HepG2 (cell line): ENCODE data around the gene NME2. TPM values are rescaled to one million over a fixed set of nuclear protein-coding genes. Genes with fewer than 3 reads are reported as not detected.

ENCODE experiments used
- CBFB ChIP-seq: sonication (generic); formaldehyde crosslinking; IDR thresholded peaks from 2 replicates; pipeline ENCODE4 v1.4.0; 2020; ENCODE audit warnings: missing genetic modification reagents
- CBX1 ChIP-seq: IDR thresholded peaks from one replicate; pipeline ENCODE4 v1.6.1; 2016; ENCODE audit warnings: antibody characterized with exemption, low read depth
- EHMT2 ChIP-seq: fragments of 200-600 bp; sonication (generic); IDR thresholded peaks from 2 replicates; pipeline ENCODE4 v1.7.0; 2017; ENCODE audit warnings: antibody characterized with exemption, low read depth, low read length, borderline replicate concordance
- FOXK1 ChIP-seq: sonication (generic); formaldehyde crosslinking; IDR thresholded peaks from 2 replicates; pipeline ENCODE4 v1.4.0; 2020; ENCODE audit warnings: low read depth, missing genetic modification reagents, borderline replicate concordance
- FOXO1 ChIP-seq: sonication (generic); formaldehyde crosslinking; IDR thresholded peaks from 2 replicates; pipeline ENCODE4 v1.4.0; 2020; ENCODE audit warnings: missing genetic modification reagents
- GABPB1 ChIP-seq: IDR thresholded peaks from 2 replicates; pipeline ENCODE4 v1.6.1; 2016; ENCODE audit warnings: mild to moderate bottlenecking, missing genetic modification reagents, moderate library complexity, missing compliant biosample characterization
- HMGA1 ChIP-seq: sonication (generic); formaldehyde crosslinking; conservative IDR thresholded peaks from 2 replicates; pipeline ENCODE4 v1.4.0; 2020; ENCODE audit warnings: missing genetic modification reagents
- KDM3A ChIP-seq: IDR thresholded peaks from 2 replicates; pipeline ENCODE4 v1.6.1; 2018; ENCODE audit warnings: low read depth, missing compliant biosample characterization
- NFIB ChIP-seq: sonication (generic); formaldehyde crosslinking; IDR thresholded peaks from 2 replicates; pipeline ENCODE4 v1.9.0; 2021; ENCODE audit warnings: missing genetic modification reagents, mild to moderate bottlenecking, borderline replicate concordance
- RFX5 ChIP-seq: IDR thresholded peaks from 2 replicates; pipeline ENCODE4 v1.6.1; 2011; ENCODE audit warnings: low read depth, low read length, improper control_type of control experiment
- SP1 ChIP-seq, 2 experiments: fragments of 450-650 bp in 1 of 2; sonication (generic) in 1 of 2; formaldehyde crosslinking in 1 of 2; IDR thresholded peaks; 2 replicates each; pipeline versions ENCODE4 v1.4.0 to v1.6.1; 2016 to 2020; ENCODE audit warnings: missing genetic modification reagents in 1 of 2
- SSRP1 ChIP-seq: IDR thresholded peaks from 2 replicates; pipeline ENCODE4 v1.6.1; 2016; ENCODE audit warnings: control low read depth
- ZNF235 ChIP-seq: sonication (generic); formaldehyde crosslinking; IDR thresholded peaks from 2 replicates; pipeline ENCODE4 v1.8.1; 2023; ENCODE audit warnings: mild to moderate bottlenecking, missing genetic modification reagents, borderline replicate concordance
- ZNF253 ChIP-seq: sonication (generic); formaldehyde crosslinking; IDR thresholded peaks from 2 replicates; pipeline ENCODE4 v1.8.0; 2022; ENCODE audit warnings: mild to moderate bottlenecking, missing genetic modification reagents, borderline replicate concordance
- ZNF646 ChIP-seq: sonication (generic); formaldehyde crosslinking; IDR thresholded peaks from 2 replicates; pipeline ENCODE4 v1.9.0; 2021; ENCODE audit warnings: mild to moderate bottlenecking, missing genetic modification reagents
- ZNF7 ChIP-seq: IDR thresholded peaks from 2 replicates; pipeline ENCODE4 v1.6.1; 2016; ENCODE audit warnings: missing biosample characterization, missing genetic modification reagents
- ZNF703 ChIP-seq: sonication (generic); formaldehyde crosslinking; IDR thresholded peaks from 2 replicates; pipeline ENCODE4 v1.5.1; 2020; ENCODE audit warnings: missing genetic modification reagents, mild to moderate bottlenecking, moderate library complexity, borderline replicate concordance
- ZNF772 ChIP-seq: sonication (generic); formaldehyde crosslinking; IDR thresholded peaks from 2 replicates; pipeline ENCODE4 v1.5.0; 2020; ENCODE audit warnings: mild to moderate bottlenecking, missing genetic modification reagents
- ZNF781 ChIP-seq: sonication (generic); formaldehyde crosslinking; IDR thresholded peaks from 2 replicates; pipeline ENCODE4 v1.5.1; 2020; ENCODE audit warnings: borderline replicate concordance, mild to moderate bottlenecking, missing genetic modification reagents; ENCODE audit errors: not compliant biosample characterization
- polyA plus RNA-seq, 8 experiments: library from polyadenylated mRNA; depleted of rRNA in 3 of 8; stranded (reverse) in 7 of 8; unstranded in 1 of 8; fragments of >200 nt; fragmentation: Illumina TruSeq in 4 of 8; extraction: Trizol in 4 of 8; gene quantifications; 2 replicates each; pipeline versions ENCODE4 v1.2.1 to v1.2.3, GENCODE V29; 2011 to 2016; ENCODE audit warnings: low read depth in 4 of 8, missing spikeins in 1 of 8, mixed read lengths in 1 of 8; ENCODE audit not compliant: insufficient read depth in 1 of 8
- total RNA-seq, 5 experiments: library from RNA; depleted of rRNA; stranded (reverse); fragments of >200 nt; fragmentation: Illumina TruSeq; extraction: Trizol; gene quantifications; 2 replicates each; pipeline ENCODE4 v1.2.3, GENCODE V29; 2016; ENCODE audit warnings: low read depth in 1 of 5
- TF ChIP-seq, protein P1 (sequence below): sonication (generic); formaldehyde crosslinking; IDR thresholded peaks from 2 replicates; pipeline ENCODE4 v1.5.0; 2020; ENCODE audit warnings: missing genetic modification reagents

Gene NME2
- total and polyA plus RNA-seq, 2 of the 13 experiments (the other 11 are each of a cell fraction or from before 2014, with no cell fraction given) = 790 to 1,213 TPM

- TF ChIP-seq RFX5 = no peak
- no peak for TF ChIP-seq EHMT2
- TF ChIP-seq ZNF235 (CRISPR knock-in tag) = peak; percentile 76
- 0 out of 2 replicates have a peak, but pooled peaks have one; percentile 14 for TF ChIP-seq ZNF646 (CRISPR knock-in tag)
- TF ChIP-seq HMGA1 (CRISPR knock-in tag) = no peak
- TF ChIP-seq ZNF703 = no peak
- peak; percentile 82 for TF ChIP-seq GABPB1 (CRISPR knock-in tag)
- TF ChIP-seq ZNF7 = 0 out of 2 replicates have a peak, but pooled peaks have one; percentile 4
- peak; percentile 19; the same call in 1 of the 2 replicates for TF ChIP-seq KDM3A
- peak; percentile 17; the same call in 1 of the 2 replicates for TF ChIP-seq ZNF253
- TF ChIP-seq FOXO1 = peak; percentile 23; the same call in 1 of the 2 replicates
- TF ChIP-seq, protein P1, sequence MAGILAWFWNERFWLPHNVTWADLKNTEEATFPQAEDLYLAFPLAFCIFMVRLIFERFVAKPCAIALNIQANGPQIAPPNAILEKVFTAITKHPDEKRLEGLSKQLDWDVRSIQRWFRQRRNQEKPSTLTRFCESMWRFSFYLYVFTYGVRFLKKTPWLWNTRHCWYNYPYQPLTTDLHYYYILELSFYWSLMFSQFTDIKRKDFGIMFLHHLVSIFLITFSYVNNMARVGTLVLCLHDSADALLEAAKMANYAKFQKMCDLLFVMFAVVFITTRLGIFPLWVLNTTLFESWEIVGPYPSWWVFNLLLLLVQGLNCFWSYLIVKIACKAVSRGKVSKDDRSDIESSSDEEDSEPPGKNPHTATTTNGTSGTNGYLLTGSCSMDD (CRISPR knock-in tag) = no peak
- TF ChIP-seq FOXK1 (CRISPR knock-in tag) = 0 out of 2 replicates have a peak, but pooled peaks have one; percentile 24
- TF ChIP-seq ZNF772 (CRISPR knock-in tag) = peak; percentile 80; the same call in 1 of the 2 replicates
- TF ChIP-seq CBFB (CRISPR knock-in tag) = 0 out of 2 replicates have a peak, but pooled peaks have one; percentile 10
- no peak for TF ChIP-seq SP1 (IDR thresholded peaks at IDR 0.05)
- peak; percentile 62 for TF ChIP-seq SP1 (CRISPR knock-in tag; IDR thresholded peaks at IDR 0.05)
- no peak for TF ChIP-seq SSRP1 (CRISPR knock-in tag)
- TF ChIP-seq NFIB = no peak
- peak; percentile 31 for TF ChIP-seq CBX1
- TF ChIP-seq ZNF781 (CRISPR knock-in tag) = peak; percentile 59
Observed at GRCh38 chr17:51166198-51166986, at the start of gene NME2 (continued).
